DMS114 treated with DMSO at 0.1 percent for 48 hours (cell line): ENCODE results near the gene PDE10A.
"Not testable (repeated sequence)": the region's sequence is repeated elsewhere in the genome, so short reads cannot be mapped to it uniquely, and the experiment has no call there.

ENCODE experiments used
- DNase-seq: peaks from one replicate; lab custom pipeline; 2025; ENCODE audit not compliant: unreplicated experiment; lab: John Stamatoyannopoulos, UW

The PDE10A gene

DNA sequence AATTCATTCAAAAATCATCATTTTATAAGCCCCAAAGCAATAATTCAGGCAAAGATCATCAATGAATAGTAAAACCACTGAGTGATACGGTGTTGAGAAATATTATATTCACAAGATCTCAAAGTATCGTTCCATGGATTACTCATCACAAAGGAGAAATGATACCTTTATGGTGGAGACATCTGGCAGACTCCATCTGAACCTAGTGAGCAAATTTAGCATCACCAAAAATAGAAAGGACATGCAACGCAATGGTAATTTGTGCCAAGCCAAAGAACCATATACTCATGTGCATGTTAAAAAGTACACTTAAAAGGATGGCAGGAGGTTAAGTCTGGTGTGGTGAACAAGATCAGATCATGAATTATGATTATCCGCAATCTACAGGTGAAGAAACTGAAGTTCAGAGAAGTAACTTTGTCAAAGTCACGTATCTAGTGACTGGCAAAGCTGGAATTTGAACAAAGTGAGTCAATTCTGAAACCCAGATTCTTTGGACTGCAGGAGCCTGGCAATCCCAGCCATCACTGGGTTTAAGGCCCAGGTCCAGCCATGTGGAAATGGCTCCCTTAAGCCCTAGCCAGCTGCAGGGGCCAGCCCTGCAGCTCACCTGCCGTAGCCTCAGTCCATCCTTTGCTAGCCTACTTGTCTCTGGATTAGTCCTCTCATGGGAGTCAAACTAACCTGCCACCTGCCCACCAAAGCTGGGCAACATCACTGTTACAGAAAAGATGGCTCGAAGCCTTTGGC lies 68.3 kb downstream of the PDE10A start:
- DNase-seq = no peak

DNA sequence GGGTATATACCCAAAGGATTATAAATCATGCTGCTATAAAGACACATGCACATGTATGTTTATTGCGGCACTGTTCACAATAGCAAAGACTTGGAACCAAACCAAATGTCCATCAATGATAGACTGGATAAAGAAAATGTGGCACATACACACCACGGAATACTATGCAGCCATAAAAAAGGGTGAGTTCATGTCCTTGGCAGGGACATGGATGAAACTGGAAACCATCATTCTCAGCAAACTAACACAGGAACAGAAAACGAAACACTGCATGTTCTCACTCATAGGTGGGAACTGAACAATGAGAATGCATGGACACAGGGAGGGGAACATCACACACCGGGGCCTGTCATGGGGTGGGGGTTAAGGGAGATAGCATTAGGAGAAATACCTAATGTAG lies 70.1 kb downstream of the PDE10A start:
- not testable (repeated sequence) for DNase-seq

DNA sequence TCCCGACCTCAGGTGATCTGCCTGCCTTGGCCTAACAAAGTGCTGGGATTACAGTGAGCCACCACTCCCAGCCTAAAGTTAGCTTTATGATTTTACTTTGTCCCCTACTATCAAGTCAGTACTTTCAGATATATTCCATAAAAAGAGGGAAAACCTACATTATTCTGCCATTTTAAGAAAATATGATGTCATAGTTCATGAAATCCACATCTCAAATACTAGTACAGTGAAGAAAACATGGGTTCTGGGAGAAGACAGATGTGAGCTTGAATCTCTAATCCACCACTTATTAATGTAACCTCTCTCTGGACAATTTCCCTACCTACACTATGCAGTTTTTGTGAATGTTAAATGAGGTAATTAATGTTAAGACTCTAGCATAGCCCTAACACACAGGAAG lies 74.5 kb downstream of the PDE10A start:
- DNase-seq = no peak

DNA sequence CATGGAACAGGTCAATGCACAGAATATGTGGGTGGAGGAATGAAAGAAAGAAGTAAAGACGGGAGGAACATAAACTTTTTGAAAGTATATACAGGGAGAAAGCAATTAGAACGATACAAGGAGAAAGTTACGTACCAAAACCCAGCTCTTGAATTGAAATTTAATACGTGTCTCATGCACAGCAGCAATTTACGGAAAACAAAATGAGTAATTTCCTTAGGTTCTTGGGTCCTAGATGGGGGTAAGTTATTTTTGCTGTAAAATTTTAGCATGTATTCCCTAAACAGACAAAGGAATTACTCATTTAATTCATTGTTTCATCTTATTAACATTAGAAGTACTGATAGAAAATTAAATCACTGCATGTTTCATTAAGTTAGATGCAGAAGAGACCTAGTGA lies 75.8 kb downstream of the PDE10A start:
- no peak for DNase-seq

DNA sequence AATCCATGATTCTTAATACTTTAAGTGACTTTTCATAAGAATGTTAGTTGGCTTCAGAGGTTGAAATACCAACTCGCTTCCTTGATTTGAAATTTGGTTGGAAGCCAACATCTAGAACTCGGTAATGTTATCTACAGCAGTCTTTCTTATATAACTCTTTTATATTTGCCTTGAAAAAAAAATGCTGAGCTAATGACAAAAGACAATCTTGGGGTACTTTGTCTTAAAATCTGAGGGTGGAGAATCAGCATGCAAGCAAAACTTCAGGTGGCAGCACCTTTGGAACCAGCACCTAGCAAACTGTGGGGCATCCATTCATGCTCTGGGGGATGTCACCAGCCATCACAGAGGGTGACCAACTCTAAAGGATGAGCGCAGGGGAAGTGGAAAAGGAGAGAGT lies 76.3 kb downstream of the PDE10A start:
- DNase-seq = no peak

DNA sequence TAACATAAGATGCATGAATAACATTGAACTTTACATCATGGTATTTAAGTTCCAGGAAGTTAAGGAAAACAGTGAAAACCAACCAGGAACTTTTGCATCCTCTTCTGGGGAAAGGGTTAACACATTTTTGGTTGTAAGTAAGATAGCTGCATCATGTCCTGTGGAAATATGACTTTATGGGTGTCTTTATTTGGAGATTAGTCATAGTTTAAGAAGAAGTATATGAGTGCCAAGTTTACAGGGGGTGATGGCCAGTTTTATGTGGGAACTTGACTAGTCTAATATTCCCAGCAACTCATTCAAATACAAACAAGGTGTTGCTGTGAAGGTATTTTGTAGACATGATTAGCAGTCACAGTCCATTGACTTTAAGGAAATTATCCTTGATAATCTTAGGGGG lies 78.0 kb downstream of the PDE10A start:
- no peak for DNase-seq

DNA sequence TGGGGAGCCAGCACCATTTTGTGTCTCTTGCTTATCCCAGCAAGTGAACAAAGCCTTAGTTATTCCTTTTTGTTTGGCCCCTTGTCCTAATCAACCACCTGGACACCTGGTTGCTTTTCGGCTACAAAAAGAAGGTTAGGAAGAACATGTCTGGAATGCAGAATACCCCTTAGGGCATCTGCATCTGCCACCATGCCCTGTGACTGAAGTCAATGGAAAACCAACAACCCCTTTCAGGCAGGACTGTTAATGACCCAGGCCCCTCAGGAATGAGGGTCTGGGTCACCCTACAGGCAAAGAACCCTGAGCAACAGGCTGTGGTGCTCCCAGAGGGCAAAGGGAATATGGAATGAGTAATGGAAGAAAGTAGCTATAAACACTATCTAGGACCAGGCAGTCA lies 78.5 kb downstream of the PDE10A start:
- DNase-seq = no peak

DNA sequence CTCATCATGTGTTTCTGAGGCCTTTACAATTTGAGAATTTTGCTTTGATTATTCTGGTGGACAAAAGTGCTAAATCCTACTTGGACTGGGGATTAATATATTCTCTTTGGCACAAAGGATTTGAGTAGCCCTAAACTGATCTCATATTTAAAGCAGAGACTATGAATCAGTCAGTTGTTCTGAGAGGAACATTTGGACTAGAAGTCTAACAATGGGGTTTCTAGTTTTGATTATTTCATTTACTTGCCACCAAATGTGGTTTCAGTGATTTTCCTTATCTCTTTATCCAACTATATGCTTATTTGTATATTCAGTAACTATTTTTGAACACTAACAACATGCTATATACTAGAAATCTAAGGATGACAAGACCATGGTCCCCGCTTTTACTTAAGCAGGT lies 81.4 kb downstream of the PDE10A start:
- no peak for DNase-seq

DNA sequence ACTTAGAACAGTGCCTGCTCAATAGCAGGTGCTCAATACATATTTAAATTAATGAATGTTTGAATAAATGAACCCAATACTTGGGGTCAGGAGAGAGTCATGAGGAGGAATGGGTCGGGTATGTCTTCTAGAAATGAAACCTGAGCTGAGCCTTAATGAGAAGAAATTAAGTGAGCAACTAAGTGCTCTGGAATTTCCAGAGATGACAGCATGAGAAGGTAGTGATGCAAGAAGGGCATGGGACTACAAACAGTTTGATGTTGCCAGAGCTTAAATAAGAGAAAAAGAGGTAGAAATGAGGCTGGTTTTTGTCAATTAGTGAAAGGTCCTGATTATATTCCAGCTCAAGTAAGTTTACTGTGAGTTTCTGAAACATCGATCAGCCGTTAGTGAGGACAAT lies 82.9 kb downstream of the PDE10A start:
- no peak for DNase-seq

DNA sequence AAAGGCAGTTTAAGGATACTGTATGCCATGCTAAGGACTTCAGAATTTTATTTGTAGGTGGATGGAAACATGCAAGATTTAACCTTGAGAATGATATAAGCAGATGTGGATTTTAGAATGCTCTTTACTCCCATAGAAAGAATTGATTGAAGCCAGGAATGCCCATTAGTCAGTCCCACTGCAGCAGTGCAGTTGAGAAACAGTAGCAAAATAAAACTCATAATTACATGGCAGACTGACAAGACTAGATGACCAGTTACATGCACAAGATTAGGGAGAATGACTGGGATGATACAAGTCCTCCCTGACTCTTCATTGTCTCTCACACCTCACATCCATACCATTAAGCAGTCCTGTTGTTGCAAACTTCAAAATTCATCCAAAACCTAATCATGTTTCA lies 83.9 kb downstream of the PDE10A start:
- no peak for DNase-seq

DNA sequence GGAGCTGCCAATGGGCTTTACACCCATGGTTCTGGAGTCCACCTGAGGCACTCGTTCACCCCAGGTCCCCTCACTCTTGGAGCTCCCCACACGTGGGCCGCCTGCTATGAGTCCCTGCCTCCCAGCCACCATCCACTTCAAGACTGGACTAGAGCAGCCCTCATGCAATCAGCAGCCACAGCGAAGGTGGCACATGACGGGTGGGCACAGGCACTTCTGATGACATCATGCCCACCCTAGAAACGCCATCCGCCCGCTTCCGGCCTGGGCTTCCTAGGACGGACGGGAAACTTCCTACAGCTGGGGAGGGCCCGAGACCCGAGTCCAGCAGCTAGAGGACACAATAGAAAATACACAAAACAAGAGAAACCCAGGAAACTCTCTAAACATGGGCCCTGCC lies 85.5 kb downstream of the PDE10A start:
- no peak for DNase-seq

DNA sequence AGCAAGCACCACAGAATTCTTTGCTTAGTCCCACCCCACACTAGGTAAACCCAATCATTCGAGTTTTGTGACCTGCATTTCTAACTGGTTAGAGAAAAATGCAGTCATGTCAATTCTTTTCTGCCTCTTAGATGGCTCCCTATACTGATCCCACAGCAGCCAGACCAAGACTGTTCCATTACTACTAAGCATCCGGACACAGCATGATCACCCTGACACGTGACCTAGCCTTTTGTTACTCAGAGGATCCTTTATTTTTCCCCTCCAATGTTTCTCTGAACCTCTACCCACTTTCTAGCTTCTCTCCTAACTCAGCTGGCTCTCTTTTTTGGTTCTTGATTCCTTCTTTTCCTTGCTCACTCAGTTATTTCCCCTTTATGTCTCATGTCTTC lies 87.9 kb downstream of the PDE10A start:
- no peak for DNase-seq

DNA sequence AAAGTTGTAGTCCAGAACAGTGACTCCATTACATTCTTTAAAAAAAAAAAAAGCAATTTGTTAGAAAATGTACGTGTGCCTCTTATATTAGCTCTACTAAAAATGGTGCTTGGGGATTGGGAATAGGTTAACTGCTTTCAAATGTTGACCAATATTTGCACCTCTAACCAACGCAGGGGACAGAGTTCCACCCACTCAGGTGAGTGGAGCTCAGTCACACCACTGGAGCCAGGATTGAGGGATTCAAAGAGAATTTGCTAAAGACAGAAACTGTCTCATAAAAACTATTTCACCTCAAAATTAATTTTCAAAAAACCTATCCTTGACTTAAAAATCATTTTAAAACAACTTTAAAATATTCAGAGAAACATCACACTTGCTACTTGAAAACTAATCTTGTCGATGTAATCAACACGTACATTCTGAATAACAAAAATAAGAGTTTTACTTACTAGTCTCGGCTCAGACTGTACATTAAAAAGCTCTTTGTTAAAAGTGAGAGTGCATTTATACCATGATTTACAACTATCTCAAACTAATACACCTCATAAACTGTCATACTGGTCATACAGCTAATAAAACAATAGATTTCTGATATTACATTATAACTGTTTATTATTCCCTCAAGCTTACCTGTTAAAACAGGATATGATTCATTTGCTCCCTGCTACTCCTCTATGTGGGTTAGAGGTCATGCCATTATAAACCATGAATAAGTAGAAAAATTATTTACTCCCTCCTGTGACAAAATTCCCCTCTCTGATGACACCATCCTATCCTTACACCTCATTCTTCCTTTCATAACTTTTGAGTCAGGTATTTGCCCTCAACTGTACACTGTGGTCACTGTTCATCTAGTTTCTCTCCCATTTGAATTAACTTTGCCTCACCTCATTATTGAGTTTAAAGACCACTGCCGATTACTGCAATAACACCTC lies 88.6 kb downstream of the PDE10A start:
- DNase-seq = no peak

DNA sequence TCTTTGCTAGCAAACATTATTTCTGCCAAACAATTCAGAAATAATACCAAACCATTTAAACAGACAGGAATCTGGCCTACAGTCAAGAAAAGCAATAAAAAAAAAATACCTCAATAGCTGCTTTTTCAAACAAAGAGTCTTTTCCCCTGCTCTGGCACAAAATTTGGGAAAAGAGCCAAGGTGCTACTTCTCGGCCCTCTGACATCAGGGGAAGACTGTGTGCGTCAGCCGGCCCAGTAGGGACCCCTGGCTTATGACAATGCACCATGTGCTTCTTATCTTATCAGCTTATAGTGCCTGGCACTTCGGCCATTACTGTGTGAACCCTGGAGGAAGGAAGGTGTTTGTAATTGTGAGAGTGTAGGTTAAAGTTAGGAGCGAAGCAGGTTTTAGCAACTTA lies 89.4 kb downstream of the PDE10A start:
- DNase-seq = no peak

DNA sequence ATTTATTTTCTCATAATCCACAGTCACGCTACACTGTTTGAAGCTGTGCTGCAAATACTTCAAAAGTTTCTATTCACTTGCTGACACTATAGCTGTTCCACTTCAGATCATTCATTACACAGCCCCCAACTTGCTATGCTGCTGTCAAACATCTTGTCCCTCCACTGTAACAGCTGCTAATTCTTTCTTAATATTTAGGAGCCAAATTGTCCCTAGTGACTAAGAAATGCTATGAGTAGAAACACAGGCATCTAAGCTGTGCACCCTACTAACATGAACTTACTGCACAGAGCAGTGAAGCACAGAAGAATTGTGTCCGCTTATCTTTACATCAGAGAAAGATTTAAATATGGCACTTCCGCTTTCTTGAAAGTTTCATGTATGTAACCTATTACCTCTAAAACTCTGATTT lies 91.3 kb downstream of the PDE10A start:
- DNase-seq = no peak

DNA sequence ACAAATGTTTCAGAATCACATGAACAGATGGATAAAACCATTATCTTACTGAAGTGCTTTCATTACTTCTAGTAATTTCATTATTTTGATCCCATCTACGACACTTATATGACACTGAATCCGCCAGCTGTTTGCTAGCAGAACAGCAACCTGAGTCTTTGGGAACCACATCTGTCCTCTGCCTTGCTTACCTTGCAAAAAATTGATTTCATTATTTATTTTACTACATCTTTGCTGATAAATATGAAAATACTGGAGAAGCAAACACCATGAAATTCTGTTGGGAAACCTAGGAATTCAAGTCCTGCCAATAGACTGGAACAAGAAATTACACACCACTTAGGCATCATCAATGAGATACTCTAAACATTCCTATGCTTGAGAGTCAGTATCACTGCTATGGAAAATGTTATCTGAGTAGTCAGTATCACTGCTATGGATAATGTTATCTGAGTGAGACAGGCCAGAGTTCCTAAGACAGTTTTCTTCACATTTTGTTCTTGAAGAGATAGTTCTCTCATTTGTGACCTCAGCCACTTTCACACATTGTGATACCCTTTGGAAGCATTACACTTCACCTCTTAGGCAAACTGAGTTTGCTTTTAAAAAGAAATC lies 91.9 kb downstream of the PDE10A start:
- no peak for DNase-seq

DNA sequence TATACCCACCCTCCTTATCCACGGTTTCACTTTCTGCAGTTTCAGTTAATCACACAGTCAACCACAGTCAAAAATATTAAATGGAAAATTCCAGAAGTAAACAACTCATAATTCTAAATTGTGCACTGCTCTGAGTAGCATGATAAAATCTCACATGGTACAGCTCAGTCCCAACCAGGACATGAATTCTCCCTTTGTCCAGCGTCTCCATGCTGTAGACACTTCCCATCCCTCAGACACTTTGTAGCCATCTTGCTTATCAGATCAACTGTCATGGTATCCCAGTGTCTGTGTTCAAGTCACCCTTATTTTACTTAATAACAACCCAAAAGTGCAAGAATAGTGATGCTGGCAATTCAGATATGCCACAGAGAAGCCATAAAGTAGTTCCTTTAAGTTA lies 94.7 kb downstream of the PDE10A start:
- DNase-seq = no peak

DNA sequence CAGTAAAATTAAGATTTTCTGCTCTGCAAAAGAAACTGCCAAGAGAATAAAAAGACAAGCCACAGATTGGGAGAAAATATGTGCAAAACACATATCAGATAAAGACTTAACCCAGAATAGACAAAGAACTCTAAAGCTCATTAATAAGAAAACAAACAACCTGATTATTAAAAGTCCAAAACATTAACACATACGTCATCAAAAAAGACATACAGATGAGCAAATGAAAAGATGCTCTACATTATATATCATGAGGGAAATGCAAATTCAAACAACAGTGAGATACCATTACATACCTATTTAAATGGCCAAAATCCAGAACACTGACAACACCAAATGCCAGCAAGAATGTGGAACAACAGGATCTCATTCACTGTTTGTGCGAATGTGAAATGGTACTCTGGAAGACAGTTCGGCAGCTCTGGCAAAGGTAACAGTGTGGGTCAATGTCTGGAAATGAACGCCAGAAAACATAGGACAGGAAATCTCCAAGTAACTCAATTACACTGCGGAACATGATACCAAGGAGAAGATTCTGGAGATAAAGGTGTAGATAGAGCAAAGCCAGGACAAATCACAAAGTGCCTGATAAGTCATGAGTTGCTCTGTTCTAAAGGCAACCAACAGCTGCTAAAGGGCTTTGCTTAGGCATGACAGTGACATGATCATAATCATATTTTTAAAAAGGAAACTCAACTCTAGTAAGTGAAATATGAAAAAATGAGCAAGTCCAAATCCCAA lies 96.8 kb downstream of the PDE10A start:
- no peak for DNase-seq

DNA sequence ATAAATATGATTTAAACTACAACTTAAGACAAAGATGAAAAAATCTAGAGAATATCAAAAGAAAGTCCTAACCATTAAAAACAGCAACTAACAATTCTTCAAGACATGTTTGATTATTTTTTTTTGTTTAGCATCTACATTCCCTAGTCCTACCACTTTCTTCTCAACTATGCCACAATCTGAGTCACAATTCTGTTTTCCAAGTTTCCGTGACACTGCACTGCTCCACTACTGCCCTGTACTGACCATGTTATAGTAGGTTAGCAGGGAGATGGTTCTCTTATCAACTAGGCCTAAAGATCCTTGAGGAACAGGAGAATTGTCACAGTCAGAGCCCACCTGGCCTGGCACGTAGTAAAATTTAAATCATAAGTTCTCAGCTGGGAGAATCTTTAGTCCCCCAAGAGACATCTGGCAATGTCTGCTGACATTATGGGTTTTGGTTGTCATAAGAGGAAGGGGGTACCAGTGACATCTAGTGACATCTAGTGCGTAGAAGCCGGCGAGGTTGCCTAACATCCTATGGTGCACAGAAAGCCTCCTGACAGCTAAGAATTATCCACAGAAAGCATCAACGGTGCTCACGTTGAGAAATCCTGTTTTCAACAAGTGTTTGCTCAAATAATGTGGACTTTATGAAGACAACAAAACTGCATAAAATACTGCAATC lies 100.5 kb downstream of the PDE10A start:
- DNase-seq = no peak

DNA sequence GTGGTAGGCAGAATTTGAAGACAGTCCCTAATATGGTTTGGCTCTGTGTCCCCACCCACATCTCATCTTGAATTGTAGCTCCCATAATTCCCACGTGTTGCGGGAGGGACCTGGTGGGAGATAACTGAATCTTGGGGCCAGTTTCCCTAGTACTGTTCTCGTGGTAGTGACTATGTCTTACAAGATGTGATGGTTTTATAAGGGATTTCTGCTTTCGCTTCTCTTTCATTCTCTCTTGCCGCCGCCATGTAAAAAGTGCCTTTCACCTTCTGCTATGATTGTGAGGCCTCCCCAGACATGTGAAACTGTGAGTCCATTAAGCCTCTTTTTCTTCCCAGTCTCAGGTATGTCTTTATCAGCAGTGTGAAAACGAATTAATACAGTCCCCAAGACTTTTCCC lies 103.4 kb downstream of the PDE10A start:
- no peak for DNase-seq

DNA sequence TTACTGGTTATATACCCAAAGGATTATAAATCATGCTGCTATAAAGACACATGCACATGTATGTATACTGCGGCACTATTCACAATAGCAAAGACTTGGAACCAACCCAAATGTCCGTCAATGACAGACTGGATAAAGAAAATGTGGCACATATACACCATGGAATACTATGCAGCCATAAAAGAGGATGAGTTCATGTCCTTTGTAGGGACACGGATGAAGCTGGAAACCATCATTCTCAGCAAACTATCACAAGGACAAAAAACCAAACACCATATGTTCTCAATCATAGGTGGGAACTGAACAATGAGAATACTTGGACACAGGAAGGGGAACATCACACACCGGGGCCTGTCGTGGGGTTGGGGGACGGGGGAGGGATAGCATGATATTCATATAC lies 104.9 kb downstream of the PDE10A start:
- not testable (repeated sequence) for DNase-seq
